RPMI7951 (cell line): ENCODE measurements around the gene NACC1. TPM values are rescaled to one million over a fixed set of nuclear protein-coding genes. Genes with fewer than 3 reads are reported as not detected.
"Not testable (repeated sequence)": the region's sequence is repeated elsewhere in the genome, so short reads cannot be mapped to it uniquely, and the experiment has no call there.

Source experiments
- DNase-seq: peaks from one replicate; pipeline ENCODE4 v3.0.0-alpha.2; 2012; ENCODE audit warnings: low read depth
- total RNA-seq: library from RNA; depleted of rRNA; stranded (reverse); fragments of >200 nt; shearing (Covaris generic); gene quantifications from 2 replicates; pipeline ENCODE4 v1.2.3, GENCODE V29; 2014

Gene NACC1
- total RNA-seq, 1 experiment from 2014 or later: 28.0 TPM

- DNase-seq: peak; percentile 89
Measured at GRCh38 chr19:13164343-13165161, 46.5 kb downstream of the NACC1 start.

- DNase-seq: peak; percentile 75
Measured at GRCh38 chr19:13165162-13165997, 47.3 kb downstream of the NACC1 start.

- not testable (repeated sequence) for DNase-seq
Measured at GRCh38 chr19:13166151-13166550, 48.1 kb downstream of the NACC1 start.

DNA sequence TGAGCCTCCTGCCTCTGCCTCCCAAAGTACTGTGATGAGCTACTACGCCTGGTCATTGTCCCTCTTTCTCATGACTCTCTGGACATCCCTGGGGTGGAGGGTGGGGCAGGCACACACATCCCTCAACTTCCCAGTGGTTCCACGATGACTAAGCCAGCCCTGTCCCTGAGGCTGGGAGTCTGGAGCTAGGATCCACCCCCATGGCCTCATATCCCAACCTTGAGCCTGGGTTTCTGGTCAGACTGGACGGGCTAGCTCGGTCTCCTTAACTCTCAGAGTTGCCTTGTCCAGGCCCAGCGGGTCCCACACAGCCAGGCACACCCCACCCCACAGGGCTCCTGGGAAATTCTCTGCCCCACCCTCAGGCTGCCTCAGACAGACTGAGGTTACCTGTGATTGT is 51.7 kb downstream of the NACC1 start:
- peak; percentile 93 for DNase-seq

DNA sequence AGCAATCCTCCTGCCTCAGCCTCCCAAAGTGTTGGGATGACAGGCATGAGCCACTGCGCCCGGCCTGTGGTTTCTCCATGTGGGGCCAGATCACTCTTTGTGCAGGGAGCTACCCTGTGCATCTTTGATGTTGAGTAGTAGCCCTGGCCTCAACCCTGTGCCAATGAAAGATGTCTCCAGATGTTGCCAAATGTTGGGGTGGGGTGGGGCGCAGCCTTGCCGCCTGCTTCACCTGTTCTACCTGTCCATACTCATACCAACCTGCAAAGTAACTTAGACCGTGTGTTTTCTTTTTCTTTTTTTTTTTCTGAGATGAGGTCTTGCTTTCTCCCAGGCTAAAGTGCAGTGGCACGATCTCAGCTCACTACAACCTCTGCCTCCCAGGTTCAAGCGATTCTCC is 53.1 kb downstream of the NACC1 start:
- no peak for DNase-seq

DNA sequence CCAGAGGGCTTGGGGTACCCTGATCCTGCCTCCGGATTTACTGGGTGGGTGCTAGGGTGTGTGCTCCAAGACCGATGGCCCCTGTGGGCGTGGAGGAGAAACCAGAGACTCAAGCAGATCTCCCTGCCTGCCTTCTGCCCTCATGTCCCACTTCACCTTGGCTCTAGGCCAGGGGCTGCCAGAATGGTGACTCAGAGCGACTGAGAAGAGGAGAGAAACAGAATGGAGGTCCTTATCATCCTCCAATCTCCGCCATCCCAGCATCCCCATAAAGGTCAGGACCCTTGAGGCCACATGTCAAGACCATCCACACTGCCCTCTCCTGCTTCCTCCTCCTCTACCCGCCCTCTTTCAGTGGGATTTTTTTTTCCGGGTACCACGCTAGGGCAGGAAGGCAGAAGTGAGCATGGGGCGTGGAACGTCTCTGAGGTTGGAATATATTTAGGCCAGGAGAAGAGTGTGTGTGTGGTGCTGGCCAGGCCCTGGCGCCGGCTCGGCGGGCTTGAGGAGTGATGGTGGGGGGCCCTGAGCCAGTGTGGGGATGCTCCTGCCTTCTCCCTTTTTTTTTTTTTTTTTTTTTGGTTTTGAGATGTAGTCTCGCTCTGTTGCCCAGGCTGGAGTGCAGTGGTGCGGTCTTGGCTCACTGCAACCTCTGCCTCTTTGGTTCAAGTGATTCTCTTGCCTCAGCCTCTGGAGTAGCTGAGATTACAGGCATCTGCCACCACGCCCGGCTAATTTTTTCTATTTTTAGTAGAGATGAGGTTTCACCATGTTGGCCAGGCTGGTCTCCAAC is 54.5 kb downstream of the NACC1 start:
- peak; percentile 98 for DNase-seq

GRCh38 chr19:13173139-13173737 is 55.2 kb downstream of the NACC1 start:
- DNase-seq: no peak

- no peak for DNase-seq
Measured at GRCh38 chr19:13176345-13176744, 58.3 kb downstream of the NACC1 start.

GRCh38 chr19:13177584-13177983 is 59.5 kb downstream of the NACC1 start:
- DNase-seq: not testable (repeated sequence)

- not testable (repeated sequence) for DNase-seq
Measured at GRCh38 chr19:13178291-13178690, 60.2 kb downstream of the NACC1 start.

- peak; percentile 94 for DNase-seq
Measured at GRCh38 chr19:13181747-13182388, 63.8 kb downstream of the NACC1 start.

GRCh38 chr19:13184926-13185325 is 66.9 kb downstream of the NACC1 start:
- DNase-seq: not testable (repeated sequence)

DNA sequence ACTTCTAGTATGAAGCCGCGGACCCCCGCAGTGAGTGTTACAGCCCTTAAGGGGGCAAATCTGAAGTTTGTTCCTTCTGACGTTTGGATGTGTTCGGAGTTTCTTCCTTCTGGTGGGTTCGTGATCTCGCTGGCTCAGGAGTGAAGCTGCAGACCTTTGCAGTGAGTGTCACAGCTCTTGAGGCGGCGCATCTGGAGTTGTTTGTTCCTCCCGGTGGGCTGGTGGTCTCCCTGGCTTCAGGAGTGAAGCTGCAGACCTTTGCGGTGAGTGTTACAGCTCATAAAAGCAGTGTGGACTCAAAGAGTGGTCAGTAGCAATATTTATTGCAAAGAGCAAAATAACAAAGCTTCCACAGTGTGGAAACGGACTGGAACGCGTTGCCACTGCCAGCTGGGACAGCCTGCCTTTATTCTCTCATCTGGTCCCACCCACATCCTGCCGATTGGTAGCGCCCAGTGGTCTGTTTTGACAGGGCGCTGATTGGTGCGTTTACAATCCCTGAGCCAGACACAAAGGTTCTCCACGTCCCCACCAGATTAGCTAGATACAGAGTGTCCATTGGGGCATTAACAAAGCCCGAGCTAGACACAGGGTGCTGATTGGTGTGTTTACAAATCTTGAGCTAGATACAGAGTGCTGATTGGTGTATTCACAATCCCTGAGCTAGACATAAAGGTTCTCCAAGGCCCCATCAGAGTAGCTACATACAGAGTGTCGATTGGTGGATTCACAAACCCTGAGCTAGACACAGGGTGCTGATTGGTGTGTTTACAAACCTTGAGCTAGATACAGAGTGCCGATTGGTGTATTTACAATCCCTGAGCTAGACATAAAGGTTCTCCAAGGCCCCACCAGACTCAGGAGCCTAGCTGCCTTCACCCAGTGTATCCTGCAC is 67.9 kb downstream of the NACC1 start:
- not testable (repeated sequence) for DNase-seq

- not testable (repeated sequence) for DNase-seq
Measured at GRCh38 chr19:13186688-13187087, 68.6 kb downstream of the NACC1 start.

- DNase-seq: no peak
Measured at GRCh38 chr19:13187419-13187818, 69.4 kb downstream of the NACC1 start.

DNA sequence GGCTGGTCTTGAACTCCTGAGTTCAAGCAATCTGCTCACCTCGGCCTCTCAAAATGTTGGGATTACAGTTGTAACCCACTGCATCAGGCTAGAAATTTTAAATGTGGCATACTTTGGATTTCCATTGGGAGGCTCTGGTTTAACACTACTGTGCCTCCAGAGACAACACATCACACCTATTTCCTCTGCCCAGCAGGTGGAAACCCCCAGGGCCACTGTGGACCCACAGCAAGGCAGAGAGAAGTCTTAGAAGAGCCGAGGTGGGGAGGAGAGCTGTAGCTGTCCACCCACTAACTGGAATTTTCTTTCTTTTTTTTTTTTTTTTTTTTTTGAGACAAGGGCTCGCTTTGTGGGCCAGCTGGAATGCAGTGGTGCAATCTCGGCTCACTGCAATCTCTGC is 71.5 kb downstream of the NACC1 start:
- no peak for DNase-seq
